IPS-18c (cell line): ENCODE data around the gene KCNJ10.
"Not testable (repeated sequence)": the region's sequence is repeated elsewhere in the genome, so short reads cannot be mapped to it uniquely, and the experiment has no call there.

Source experiments
- H3K4me3 ChIP-seq: 2 replicates; pipeline ENCODE4 v1.7.0; 2013; ENCODE audit warnings: low read depth, mild to moderate bottlenecking, low read length, moderate library complexity; ENCODE audit not compliant: insufficient read depth
- H3K9me3 ChIP-seq: one replicate; pipeline ENCODE4 v1.6.1; 2013; ENCODE audit warnings: mild to moderate bottlenecking, low read length, moderate library complexity; ENCODE audit not compliant: control insufficient read depth, insufficient read depth

KCNJ10 gene

DNA sequence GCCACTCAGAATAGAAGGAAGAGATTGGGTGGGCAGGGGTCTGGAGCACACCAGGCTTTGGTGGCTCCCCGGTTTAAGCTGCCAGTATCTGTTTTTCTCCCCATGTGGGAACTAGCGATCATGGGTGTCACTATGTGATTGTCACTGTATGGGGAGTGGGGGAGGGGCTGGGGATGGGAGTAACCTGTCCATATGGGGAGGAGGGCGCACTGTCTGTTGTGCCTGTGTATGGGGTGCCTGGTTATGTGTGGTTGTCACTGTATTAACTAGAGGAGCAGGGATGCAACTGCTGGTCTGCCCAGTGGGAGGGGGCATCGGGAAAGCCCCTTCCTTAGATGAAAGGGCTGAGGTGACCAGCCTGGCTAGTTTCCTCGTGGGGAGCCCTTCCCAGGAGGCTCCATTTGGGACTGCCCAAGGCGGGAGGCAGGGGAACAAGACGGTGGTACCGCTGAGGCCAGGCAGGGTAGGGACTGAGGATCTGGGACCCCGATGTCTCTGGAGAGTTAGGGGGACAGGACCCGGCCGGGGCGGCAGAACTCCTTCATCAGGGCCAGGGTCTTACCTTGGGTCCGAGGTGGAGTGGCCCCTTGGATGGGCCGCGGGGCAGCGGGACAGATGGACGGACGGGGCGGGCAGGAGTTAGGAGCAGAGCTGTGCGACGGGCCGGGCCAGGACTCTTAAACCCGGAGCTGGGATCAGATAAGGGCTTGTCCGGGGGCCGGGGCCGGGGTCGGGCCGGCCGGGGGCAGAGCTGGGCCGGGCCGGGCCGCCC, at the start of gene KCNJ10:
Gene KCNJ10, minus strand, starts transcription at position 701 of the 772 bp plus-strand sequence. CDS start 27,628 bp downstream, outside the sequence.
- peaks cover 3% of the 10 kb centered on the region for H3K9me3 ChIP-seq
- H3K4me3 ChIP-seq = peak within 1 kb of the TSS; percentile 74

DNA sequence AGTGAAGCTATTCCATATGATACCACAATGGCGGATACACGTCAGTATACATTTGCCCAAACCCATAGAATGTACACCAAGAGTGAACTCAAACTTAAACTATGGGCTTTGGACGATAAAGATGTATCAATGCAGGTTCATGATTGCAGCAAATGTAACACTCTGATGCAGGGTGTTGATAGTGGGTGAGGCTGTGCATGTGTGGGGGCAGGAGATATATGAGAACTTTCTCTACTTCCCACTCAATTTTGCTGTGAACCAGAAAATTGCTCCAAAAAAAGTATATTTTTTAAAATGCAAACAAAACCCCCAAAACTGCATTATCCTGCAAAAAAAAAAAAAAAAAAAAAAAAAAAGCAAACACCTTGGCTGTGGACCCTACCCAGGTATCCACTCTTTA, 49.0 kb upstream of the KCNJ10 start:
- Histone ChIP-seq H3K4me3 (no peak overlapping the region), H3K9me3 (peaks cover 2% of the 10 kb centered on the region)

DNA sequence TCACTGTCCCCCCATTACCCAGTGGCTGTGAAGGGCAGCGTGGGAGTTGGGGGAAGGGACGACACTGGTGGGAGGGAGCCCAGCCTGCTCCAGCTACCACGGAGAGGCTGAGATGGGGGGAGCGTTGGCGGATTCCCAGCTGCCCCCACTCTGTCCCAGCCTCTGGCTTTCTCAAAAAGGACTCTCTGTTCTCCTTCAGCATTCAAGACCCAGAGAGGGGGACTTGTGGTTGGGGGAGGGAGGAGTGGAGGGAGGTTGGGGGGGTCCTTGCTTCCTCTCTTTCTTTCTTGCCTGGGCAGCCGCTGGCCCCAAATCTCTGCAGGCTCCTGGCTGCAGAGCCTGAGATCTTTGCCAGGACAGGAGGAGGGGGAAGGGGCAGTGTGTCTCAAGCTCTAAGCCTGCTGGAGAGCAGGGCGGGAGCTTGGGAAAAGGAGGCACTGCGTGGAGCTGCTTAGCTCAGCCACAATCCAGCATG, 47.8 kb upstream of the KCNJ10 start:
- H3K4me3 ChIP-seq = no peak overlapping the region; the same call in 1 of the 2 replicates
- H3K9me3 ChIP-seq = peaks cover 2% of the 10 kb centered on the region

DNA sequence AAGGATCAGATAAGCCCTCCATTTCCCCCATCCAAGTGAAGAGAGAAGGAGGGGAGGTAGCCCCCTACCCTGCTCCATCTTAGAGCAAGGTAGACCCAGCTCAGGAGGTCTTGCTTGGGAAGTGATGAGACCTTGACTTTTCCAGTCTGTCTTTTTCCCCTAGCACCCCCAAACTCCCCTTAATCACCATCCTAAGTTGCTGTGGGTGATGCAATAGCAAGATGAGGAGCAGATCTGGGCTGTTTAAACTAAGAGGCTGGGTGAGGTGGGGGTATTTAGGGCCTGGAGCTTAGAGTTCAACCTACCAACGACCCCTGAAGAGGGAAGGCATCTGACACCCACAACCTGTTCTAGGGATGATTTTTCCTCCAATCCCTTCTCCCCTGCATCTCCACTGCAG, 47.3 kb upstream of the KCNJ10 start:
- H3K4me3 ChIP-seq = no peak overlapping the region; the same call in 1 of the 2 replicates

DNA sequence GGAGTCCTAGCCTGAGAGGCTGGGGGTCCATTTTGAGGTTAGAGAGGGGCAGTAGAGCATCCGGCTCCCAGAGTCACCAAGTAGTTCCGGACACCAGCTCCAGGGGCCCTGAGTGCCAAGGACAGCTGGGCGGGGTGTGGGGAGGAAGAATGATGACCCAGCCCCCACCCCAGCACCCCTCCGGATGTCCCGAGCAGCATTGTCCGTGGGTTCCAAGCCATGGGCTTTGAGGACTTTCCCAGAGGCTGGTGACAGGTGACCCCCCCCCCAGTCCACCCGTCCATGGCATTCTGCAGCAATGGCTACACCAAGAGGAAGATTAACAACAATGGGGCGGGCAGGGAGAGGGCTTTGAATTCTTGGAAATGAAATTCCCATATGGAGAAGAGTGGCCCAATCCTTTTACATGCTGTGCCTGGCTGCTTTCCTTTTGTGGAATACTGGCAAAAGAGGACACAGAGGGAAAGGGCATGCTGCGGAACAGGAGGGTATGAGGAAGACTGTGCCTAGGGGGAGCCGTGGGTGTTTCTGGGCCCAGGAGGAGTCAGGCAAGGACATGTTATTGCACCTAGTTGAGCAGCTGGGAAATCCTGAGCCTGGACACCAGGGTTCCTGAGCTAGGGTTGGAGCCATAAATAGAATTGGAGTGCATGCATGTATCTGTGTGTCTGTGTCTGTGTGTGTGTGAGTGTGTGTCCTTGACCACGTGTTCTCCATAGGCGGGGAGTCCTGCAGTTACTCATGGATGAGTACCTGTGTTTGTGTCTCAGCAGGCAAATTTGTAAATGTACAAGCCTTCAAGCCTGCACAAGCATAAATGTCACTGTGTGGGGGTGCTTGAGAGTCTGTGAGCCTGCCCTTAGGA, 46.6 kb upstream of the KCNJ10 start:
- Histone ChIP-seq H3K4me3 (peak overlapping the region; percentile 49), H3K9me3 (peaks cover 2% of the 10 kb centered on the region)

More for the DNA sequence above, 47.3 kb upstream of the KCNJ10 start:
- peaks cover 2% of the 10 kb centered on the region for H3K9me3 ChIP-seq

DNA sequence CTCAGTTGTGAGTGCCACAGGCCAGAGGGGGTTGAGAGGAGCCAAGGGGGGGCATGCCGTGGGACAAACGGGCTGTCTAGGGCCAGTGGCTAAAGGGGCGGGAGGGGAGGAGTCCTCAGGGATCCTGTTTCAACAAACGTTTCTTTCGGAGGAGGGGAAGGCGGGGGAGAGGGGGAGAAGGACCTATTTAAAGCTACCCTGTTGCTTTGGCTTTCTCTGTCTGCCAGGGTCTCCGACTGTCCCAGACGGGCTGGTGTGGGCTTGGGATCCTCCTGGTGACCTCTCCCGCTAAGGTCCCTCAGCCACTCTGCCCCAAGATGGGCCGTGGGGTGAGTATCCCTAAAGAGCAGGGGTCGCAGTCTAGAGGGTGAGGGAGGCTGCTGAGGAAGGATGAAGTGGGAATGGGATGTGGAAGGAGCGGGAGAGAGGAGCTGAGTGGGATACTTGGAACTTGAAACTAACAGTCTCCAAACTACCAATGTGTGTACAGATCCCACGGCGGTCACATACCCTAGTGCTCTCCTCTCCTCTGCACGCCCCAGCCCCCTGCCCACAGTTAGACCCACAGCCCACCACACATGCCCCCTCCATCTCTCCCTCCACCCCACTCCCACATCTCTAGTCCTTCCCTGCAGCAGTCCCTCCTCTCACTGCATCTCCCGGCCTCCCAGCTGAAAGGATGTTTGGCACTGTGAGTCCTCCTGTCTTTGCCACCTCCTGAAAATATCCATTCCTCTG, 45.8 kb upstream of the KCNJ10 start, which contains the start of gene ATP1A2:
Gene ATP1A2, plus strand, starts transcription at position 215 of the 738 bp plus-strand sequence. Its CDS starts 103 bp downstream, at position 318.
- peak within 1 kb of the TSS; percentile 49 for H3K4me3 ChIP-seq

DNA sequence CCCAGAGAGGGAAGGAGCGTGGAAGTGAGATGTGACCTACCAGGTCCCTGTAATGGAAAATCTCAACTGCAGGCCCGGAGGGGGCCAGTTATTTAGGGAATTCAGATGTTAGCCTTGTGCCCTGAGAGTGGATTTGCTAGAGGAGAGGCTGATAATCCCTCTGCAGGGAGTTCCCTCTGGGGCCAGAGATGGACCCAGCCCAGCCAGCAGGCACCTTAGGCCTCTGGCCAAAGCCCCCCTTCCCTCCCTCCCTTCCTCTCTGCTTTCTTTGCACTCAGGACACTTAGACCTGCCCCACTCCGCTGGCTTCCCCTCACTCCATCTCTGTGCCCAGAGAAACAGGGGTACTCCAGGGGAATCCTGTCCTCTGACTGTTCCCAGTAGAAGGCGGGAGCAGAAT, 44.1 kb upstream of the KCNJ10 start:
- no peak overlapping the region for H3K4me3 ChIP-seq
- peaks cover 2% of the 10 kb centered on the region for H3K9me3 ChIP-seq

More for the DNA sequence above, 45.8 kb upstream of the KCNJ10 start, which contains the start of gene ATP1A2:
- peaks cover 2% of the 10 kb centered on the region for H3K9me3 ChIP-seq

DNA sequence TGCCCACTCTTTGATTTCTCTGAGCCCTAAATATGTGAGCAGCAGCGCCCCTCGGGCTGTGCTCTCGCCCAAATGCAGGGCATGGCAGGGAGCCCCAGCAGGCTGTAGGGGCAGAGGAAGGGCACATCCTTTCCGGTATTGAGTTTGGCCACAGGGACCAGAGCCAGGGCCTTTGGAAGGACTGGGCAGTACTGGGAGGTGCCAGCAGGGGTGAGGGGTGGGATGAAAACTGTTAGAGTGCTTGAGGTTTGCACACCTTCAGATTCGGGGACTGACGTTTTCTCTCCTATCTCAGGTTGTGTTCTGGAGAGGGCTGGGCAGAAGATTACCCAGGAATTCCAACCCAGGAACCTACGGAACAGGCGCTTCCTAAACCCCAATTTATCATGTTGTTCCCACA, 43.4 kb upstream of the KCNJ10 start:
- Histone ChIP-seq H3K9me3 (peaks cover 2% of the 10 kb centered on the region), H3K4me3 (no peak overlapping the region)

DNA sequence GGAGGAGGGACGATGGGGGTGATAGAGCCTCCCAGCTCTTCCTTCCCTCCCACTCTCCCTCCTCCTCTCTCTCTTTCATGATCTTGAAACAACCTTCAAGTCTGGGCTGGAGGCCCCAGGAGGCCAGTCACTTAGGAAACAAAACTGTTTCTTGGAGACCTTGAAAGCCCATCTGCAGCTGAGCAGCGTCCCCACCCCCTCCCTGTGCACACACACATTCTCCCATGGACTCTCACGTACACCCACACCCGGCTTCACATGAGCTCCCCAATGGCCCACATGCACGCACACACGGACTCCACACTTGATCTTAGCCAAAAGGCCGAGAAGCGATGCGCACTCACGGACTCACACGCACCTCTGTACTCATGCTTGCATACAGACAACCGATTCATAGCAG, 42.4 kb upstream of the KCNJ10 start:
- peaks cover 2% of the 10 kb centered on the region for H3K9me3 ChIP-seq
- H3K4me3 ChIP-seq = no peak overlapping the region

DNA sequence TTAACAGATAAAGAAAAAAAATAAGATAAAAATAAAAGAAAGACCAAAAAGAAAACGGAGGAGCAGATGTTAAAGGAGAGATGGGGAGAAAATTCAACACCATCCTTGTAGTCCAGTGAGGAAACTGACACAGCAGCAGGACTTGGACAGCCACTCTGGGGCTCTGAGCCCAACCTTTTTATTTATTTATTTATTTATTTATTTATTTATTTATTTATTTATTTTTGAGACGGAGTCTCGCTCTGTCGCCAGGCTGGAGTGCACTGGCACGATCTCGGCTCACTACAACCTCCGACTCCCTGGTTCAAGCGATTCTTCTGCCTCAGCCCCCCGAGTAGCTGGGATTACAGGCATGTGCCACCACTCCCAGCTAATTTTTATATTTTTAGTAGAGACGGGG, 41.5 kb upstream of the KCNJ10 start:
- H3K4me3 ChIP-seq = not testable (repeated sequence)

DNA sequence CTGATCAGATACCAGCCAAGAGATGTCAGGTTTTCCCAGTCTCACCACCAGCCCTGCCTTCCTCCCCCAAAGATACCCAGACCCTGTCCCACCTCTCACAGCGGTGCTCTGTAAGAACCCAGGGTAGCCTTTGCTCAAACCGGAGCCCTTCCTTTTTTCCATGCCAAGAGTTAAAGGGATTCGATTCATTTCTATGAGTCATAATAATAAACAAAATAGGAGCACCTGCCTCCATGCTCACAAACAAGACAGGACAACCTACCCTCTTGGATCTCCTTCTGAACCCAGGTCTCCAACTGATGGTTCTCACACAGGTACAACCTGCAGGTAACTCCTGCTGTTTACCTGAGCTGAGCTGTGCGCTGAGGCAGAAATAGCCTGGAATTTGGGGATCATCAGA, 39.7 kb upstream of the KCNJ10 start:
- Histone ChIP-seq H3K9me3 (no peaks in the 10 kb centered on the region), H3K4me3 (peak overlapping the region; percentile 0; the same call in 1 of the 2 replicates)

More for the DNA sequence above, 41.5 kb upstream of the KCNJ10 start:
- H3K9me3 ChIP-seq = not testable (repeated sequence)

DNA sequence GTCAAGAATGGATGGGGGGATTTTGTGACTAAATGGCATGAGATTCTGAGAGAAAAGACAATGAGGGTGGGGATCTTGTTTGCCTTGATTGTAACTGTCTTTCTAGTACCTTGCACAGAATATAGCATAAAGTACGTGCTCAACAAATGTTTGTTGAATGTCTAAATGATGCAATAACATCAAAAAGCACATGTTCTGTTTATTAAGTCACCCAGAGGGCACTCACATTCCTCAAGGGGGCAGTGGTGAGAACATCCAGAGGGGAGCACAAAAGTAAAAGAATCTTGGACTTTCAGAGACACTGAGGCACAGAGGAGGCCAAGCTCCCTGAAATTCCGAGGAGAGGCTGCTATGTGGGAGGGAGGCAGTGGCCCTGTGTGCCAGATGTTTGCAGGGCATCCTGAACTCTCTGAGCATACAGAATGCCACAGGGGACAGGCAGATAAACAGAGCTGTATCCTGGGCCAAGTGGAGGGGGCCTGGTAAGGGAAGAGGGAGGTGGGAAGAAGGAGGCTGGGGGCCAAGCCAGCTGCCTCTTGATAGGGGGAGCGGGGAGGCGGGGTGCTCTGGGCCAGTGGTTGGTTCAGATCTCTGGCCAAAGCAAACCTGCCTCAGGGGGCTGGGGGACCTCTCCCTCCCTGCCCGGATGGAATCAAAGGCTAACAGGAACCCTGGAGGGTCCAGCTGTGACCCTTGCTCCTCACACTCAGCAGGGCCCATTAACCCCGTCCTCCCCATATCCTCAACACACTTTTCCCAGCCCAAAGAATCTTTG, 39.1 kb upstream of the KCNJ10 start:
- no peaks in the 10 kb centered on the region for H3K9me3 ChIP-seq
- H3K4me3 ChIP-seq = 0 out of 2 replicates have a peak overlapping the region, but pooled peaks have one; percentile 0

DNA sequence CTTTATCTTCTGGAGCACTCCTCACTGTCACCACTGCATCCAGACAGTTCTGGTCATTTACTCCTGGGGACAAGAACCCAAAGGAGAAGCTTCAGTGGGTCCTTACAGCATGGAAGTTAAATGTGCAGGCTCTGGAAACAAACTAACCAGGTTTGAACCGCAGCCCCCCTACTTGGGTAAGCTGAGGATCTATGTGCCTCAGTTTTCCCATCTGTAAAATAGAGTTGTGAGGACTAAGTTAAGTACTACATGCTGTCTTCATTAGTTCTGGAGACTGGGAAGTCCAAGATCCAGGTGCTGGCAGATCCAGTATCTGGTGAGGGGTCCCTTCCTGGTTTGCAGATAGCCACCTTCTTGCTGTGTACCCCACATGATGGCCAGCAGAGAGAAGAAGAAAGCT, 37.6 kb upstream of the KCNJ10 start:
- Histone ChIP-seq H3K4me3 (no peak overlapping the region), H3K9me3 (no peaks in the 10 kb centered on the region)

DNA sequence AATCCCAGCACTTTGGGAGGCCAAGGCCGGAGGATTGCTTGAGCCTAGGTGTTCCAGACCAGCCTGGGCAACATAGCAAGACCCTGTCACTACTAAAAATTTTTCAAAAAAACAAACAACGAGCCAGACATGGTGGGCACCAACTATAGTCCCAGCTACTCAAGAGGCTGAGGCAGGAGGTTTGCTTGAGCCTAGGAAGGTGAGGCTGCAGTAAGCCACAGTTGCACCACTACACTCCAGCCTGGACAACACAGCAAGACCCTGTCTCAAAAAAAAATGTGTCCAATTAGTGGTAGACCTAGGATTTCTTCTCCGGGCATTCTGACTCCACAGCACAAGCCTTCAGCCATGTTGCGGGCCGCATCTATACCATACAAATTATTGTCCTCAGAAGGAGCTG, 35.2 kb upstream of the KCNJ10 start:
- Histone ChIP-seq H3K9me3 (no peaks in the 10 kb centered on the region), H3K4me3 (no peak overlapping the region)

DNA sequence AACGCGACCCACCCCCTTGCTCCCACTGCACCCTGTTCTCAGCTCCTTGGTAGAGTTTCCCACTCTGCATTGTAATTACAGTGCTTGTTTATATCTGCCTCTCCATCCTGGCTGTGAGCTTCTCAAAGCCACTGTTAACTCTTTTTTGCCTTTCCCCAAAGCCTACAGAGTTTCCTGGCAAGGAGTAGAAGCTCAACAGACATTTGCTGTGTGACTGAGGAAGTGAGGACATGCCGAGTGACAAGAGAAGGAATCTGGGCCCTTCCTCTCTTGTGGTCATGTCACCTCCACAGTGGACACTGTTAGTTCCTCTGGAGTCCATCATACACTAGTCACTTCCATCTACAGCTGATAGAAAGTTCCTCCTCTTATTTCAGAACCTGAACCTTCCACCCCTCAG, 34.5 kb upstream of the KCNJ10 start:
- no peak overlapping the region for H3K4me3 ChIP-seq

DNA sequence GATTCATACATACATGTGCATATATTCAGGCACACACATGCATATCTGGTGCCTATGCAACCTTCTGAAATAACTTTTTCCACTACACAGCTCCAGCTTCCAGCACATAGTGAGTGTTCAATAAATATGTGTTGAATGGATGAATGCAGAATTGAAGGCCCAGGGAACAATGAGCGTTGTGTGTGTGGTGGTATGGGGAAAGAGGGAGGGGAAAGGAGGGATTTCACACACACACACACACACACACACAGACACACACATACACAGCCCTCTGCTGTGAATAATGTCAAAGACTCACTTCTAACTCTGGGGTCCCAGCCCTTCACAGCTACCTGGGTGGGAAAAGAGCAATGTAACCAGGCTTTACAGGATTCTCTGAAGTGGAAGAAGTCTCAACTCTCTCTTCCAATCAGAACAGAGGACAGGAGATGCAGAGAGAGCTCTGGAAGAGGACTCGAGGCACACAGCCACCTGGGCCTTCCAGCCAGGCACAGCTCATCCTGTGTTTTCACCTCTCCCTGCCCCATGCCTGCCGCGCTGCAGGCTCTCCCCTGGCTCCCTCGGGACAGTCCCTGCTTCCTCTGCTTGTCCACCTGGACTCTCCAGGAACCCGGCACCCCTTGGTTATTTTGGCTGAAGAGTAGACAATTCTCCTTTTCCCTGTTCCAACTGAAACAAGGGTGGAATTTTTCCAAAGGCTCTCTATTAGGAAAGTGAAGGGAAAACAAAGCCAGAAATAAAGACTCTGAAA, 33.9 kb upstream of the KCNJ10 start:
- H3K4me3 ChIP-seq = no peak overlapping the region
- H3K9me3 ChIP-seq = no peaks in the 10 kb centered on the region

More for the DNA sequence above, 34.5 kb upstream of the KCNJ10 start:
- H3K9me3 ChIP-seq = no peaks in the 10 kb centered on the region
